Measurements from ENCODE around the gene GET4.

GET4 gene

DNA sequence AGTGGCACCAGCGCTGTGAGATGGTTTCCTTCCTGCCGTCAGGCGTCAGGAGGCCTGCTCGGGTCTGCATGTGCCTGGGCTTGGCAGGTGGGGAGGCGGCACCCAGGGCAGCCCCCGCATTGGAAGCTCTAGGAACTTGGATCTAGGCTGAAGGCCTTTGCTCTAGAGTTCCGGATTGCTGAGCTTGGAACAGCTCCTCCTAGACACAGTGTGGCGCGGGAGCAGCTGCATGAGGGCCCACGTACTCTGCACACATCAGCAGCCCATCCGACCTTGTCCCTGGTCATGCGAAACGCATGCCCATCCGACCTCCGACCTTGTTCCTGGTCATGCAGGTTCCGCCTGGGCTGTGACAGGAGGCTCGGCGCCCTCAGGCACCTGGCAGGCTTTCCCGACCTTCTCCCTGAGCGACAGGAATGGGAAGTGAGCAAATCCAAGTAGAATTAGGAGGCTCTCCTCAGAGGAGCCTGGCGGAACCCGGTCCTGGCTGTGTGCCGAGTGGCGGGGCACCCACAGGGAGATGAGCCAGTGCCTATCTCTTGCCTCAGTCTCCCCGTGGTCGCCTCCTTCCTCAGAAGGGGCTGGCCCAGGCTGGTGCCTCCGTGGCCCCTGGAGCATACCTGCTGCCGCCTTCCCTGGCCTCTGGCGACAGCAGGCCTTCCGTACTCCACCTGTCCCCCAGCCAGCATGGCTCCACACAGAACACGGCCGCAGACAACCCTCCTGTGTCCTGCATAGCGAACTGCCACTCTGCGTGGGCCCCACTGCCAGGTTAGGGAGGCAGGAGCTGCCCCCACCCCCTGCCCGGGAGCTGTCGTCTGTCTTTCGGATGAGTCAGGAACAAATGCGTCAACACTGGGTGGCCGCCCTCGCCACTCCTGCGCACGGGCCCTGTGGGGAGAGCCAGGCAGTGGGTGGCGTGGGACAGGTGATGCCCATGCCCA is 12.0 kb downstream of the GET4 start:
- in situ Hi-C loops (cut with HindIII; ENCODE audit: low sequenced_read_pairs): no loop called here
- DNase-seq (ENCODE audit: low read depth, low spot score): no peak
- no peak overlapping the region for H3K4me3 ChIP-seq (ENCODE audit: low read depth, low read length)
- TF ChIP-seq, protein P1, sequence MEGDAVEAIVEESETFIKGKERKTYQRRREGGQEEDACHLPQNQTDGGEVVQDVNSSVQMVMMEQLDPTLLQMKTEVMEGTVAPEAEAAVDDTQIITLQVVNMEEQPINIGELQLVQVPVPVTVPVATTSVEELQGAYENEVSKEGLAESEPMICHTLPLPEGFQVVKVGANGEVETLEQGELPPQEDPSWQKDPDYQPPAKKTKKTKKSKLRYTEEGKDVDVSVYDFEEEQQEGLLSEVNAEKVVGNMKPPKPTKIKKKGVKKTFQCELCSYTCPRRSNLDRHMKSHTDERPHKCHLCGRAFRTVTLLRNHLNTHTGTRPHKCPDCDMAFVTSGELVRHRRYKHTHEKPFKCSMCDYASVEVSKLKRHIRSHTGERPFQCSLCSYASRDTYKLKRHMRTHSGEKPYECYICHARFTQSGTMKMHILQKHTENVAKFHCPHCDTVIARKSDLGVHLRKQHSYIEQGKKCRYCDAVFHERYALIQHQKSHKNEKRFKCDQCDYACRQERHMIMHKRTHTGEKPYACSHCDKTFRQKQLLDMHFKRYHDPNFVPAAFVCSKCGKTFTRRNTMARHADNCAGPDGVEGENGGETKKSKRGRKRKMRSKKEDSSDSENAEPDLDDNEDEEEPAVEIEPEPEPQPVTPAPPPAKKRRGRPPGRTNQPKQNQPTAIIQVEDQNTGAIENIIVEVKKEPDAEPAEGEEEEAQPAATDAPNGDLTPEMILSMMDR (IDR thresholded peaks at IDR 0.05; ENCODE audit: low read depth, low read length): no peak

DNA sequence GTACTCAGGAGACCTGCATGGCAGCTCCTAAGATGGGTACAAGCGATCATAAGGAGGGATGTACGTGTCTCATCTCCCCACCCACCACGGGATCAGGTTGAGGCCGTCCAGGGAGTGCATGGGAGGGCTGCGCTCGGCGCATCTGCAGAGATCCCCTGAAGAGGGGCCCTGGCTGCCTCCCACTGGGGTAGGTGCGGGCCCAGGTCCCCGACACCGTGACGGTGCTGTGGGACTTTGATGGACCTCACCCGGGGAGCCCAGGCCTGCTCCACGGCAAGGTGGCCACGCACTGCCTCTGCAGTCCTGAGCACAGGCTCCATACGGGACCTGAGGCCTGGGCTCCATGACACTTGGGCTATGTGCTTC is 12.7 kb downstream of the GET4 start:
- no peak for DNase-seq (ENCODE audit: low read depth, low spot score)
- H3K4me3 ChIP-seq (ENCODE audit: low read depth, low read length): no peak overlapping the region
- TF ChIP-seq, protein P1 (IDR thresholded peaks at IDR 0.05; ENCODE audit: low read depth, low read length): no peak
- in situ Hi-C loops (cut with HindIII; ENCODE audit: low sequenced_read_pairs): no loop called here

DNA sequence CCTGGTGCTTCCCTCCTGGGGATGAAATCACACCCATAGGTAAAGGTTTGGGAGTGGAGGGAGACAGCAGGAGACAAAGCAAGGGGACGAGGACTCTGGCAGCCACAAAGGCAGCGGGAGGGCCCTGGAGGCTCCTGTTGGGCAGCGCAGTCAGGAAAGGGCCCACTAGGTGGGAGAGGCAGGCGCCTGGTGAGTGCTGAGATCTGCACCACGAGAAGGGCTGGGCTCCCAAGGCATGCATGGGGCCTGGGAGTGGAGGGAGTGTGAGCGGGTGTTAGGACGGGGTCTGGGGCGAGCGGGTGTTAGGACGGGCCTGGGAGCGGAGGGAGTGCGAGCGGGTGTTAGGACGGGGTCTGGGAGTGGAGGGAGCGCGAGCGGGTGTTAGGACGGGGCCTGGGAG is 13.0 kb downstream of the GET4 start:
- TF ChIP-seq, protein P1 (IDR thresholded peaks at IDR 0.05; ENCODE audit: low read depth, low read length): no peak
- H3K4me3 ChIP-seq (ENCODE audit: low read depth, low read length): no peak overlapping the region
- in situ Hi-C loops (cut with HindIII; ENCODE audit: low sequenced_read_pairs): no loop called here
- no peak for DNase-seq (ENCODE audit: low read depth, low spot score)

DNA sequence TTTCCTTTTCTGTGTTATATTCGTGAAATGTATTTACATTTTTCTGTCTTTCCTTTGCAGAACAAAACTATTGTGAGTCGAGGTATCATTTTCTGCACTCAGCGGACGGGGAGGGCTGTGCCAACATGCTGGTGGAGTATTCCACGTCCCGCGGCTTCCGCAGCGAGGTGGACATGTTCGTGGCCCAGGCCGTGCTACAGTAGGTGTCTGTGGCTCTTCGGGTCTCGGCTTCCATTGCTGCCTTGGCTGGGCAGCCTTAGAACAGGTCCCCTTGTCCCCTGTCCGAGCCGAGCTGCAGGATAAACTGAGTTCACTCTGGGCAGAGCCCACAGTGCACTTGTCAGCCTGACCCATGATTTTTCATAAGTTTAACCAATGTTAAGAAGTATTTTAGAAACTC is 14.5 kb downstream of the GET4 start:
- TF ChIP-seq, protein P1 (IDR thresholded peaks at IDR 0.05; ENCODE audit: low read depth, low read length): no peak
- in situ Hi-C loops (cut with HindIII; ENCODE audit: low sequenced_read_pairs): no loop called here
- H3K4me3 ChIP-seq (ENCODE audit: low read depth, low read length): no peak overlapping the region
- DNase-seq (ENCODE audit: low read depth, low spot score): no peak

DNA sequence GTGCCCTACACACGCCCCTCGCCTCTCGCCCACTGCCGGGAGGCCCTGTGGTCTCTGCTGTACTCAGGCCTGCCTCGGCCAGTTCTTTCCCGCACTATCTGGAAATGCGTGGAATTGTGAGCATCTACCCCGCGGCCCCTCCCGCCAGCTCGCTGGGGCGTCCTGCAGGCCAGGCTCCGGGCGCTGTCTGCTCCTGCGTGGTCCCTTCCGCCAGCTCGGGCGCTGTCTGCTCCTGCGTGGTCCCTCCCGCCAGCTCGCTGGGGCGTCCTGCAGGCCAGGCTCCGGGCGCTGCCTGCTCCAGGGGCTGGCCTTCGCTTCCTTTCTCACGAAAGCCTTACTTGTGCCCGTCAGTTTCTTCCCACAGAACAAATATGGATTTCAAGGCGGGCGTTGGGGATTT is 14.9 kb downstream of the GET4 start:
- DNase-seq (ENCODE audit: low read depth, low spot score): no peak
- in situ Hi-C loops (cut with HindIII; ENCODE audit: low sequenced_read_pairs): no loop called here
- TF ChIP-seq, protein P1 (IDR thresholded peaks at IDR 0.05; ENCODE audit: low read depth, low read length): no peak
- H3K4me3 ChIP-seq (ENCODE audit: low read depth, low read length): no peak overlapping the region

DNA sequence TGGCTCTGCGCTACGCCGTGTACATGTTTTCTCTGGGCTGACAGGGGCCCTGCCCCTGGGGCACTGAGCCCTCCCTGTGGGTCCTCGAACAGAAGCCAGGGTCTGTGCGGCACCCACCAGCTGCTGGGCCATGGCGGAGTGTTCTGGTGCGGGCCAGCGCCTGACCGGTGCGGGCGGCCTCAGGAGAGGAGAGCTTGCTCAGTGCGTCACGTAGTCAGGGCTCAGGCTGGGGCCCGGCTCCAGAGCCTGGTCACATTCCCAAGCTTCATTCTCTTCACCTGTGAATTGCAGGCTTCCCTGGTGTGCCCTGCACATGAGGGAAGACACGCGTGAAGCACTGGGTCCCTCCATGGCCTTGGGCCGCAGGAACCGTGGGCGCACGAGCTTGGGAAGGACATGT is 15.5 kb downstream of the GET4 start:
- in situ Hi-C loops (cut with HindIII; ENCODE audit: low sequenced_read_pairs): no loop called here
- TF ChIP-seq, protein P1 (IDR thresholded peaks at IDR 0.05; ENCODE audit: low read depth, low read length): no peak
- no peak for DNase-seq (ENCODE audit: low read depth, low spot score)
- no peak overlapping the region for H3K4me3 ChIP-seq (ENCODE audit: low read depth, low read length)
